Measurements from ENCODE around the gene MAS1L. TPM values are rescaled to one million over a fixed set of nuclear protein-coding genes. Genes with fewer than 3 reads are reported as not detected.

The MAS1L gene
- total and polyA plus RNA-seq, 2 experiments from 2014 or later, result not detected

DNA sequence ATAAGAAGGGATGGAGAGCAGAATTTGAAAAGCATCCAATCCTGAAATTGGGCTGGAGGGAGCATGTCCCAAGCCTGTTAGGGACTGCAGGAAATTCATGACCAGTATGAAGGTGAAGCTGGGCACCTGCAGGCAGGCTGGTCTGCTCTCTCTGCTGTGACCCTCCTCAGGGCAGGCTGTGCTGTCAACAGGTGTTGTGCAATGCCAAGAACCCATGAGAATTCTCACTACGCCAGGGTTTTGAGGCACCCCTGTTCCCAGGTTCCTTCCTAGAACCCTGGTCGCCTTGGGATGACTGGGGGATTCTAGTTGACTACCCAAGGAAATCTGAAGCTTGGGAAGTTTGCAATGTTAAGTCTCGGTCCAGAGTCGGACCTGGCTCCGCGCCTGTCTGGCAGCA lies 13.3 kb upstream of the MAS1L start:
- no peak overlapping the region for H3K27ac ChIP-seq
- no peak overlapping the region for H3K4me2 ChIP-seq (ENCODE audit: unreplicated experiment)
- H2AFZ ChIP-seq, result no peak overlapping the region
- WGBS, 2 experiments (ENCODE audit: low coverage in 1 of 2, low lambda C conversion rate in 2 of 2, missing lambda C conversion rate in 2 of 2), result 52 to 57% methylated on average over 6 of the region's 6 CpGs
- no peaks in the 10 kb centered on the region for H3K4me1 ChIP-seq (ENCODE audit: insufficient read depth)
- no peak overlapping the region for H3K4me3 ChIP-seq
- H3F3A ChIP-seq (ENCODE audit: insufficient read depth), result no peaks in the 10 kb centered on the region
- H3K9ac ChIP-seq, result no peak overlapping the region
- no peaks in the 10 kb centered on the region for H3K9me3 ChIP-seq (ENCODE audit: low read depth)
- no peaks in the 10 kb centered on the region for H3K79me2 ChIP-seq (ENCODE audit: insufficient read depth)
- in situ Hi-C loops (cut with MboI), result no loop called here
- H4K20me1 ChIP-seq (ENCODE audit: insufficient read depth), result no peaks in the 10 kb centered on the region
- H3K27me3 ChIP-seq (replicated peaks; ENCODE audit: insufficient read depth), result no peaks in the 10 kb centered on the region
- TF ChIP-seq EZH2 (IDR thresholded peaks at IDR 0.05; ENCODE audit: insufficient read depth, poor library complexity, severe bottlenecking), result no peak
- no peaks in the 10 kb centered on the region for H3K36me3 ChIP-seq (ENCODE audit: low read depth)
- no peak for DNase-seq
- H3K9me2 ChIP-seq (ENCODE audit: insufficient read depth), result no peaks in the 10 kb centered on the region

DNA sequence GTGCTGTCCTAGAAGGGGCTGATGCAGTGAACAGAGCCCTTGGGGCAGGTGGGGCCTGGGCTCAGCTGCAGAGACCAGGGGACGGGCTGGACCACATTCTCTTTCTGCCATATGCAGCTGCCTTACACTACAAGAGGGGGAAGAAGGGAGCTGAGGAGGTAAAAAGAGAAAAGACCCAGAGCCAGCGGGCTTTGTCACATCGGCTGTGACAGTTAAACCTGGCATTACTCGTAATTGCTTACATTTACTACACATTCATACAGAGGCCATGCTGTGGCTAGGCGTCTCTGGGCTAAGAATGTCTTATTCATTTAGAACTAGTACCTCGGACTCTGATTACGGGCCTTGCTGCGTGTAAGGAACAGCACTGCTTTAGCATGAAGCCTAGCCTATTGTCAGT lies 12.8 kb upstream of the MAS1L start:
- Histone ChIP-seq H3K9me3 (ENCODE audit: low read depth) (no peaks in the 10 kb centered on the region), H2AFZ (no peak overlapping the region), H3K9ac (no peak overlapping the region), H3K36me3 (ENCODE audit: low read depth) (no peaks in the 10 kb centered on the region), H3K4me2 (ENCODE audit: unreplicated experiment) (no peak overlapping the region), H3K79me2 (ENCODE audit: insufficient read depth) (no peaks in the 10 kb centered on the region), H3K9me2 (ENCODE audit: insufficient read depth) (no peaks in the 10 kb centered on the region), H3K27ac (no peak overlapping the region), H4K20me1 (ENCODE audit: insufficient read depth) (no peaks in the 10 kb centered on the region), H3K27me3 (replicated peaks; ENCODE audit: insufficient read depth) (no peaks in the 10 kb centered on the region), H3K4me1 (ENCODE audit: insufficient read depth) (no peaks in the 10 kb centered on the region), H3F3A (ENCODE audit: insufficient read depth) (no peaks in the 10 kb centered on the region), H3K4me3 (no peak overlapping the region)
- in situ Hi-C loops (cut with MboI), result no loop called here
- 36 to 44% methylated on average over 8 of the region's 8 CpGs for WGBS, 2 experiments (ENCODE audit: low coverage in 1 of 2, low lambda C conversion rate in 2 of 2, missing lambda C conversion rate in 2 of 2)
- TF ChIP-seq EZH2phosphoT487 (IDR thresholded peaks at IDR 0.05; ENCODE audit: insufficient read depth, low read depth) (no peak), EZH2 (IDR thresholded peaks at IDR 0.05; ENCODE audit: insufficient read depth, poor library complexity, severe bottlenecking) (no peak)
- DNase-seq, result no peak

DNA sequence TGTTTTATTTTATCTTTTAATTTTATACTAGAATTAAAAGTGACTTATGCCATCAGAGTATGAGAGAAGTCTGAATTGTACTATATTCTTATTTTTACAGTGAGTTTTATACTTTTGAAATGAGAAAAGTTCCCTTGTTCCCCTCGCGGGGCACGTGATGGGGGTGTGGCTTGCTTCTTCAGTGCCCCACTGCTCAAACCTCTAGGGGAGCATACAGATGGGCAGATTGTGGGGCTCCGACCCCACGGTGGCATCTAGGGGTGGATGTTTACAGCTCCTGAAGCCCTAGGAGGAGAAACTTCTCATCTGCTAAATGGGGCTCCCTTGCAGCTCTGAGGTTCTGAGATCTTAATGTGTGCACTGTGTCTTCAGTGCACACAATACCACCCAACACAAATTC lies 11.9 kb upstream of the MAS1L start:
- Histone ChIP-seq H3K9me2 (ENCODE audit: insufficient read depth) (no peaks in the 10 kb centered on the region), H3K79me2 (ENCODE audit: insufficient read depth) (no peaks in the 10 kb centered on the region)
- WGBS, 2 experiments (ENCODE audit: low coverage in 1 of 2, low lambda C conversion rate in 2 of 2, missing lambda C conversion rate in 2 of 2), result 37 to 42% methylated on average over 5 of the region's 5 CpGs

DNA sequence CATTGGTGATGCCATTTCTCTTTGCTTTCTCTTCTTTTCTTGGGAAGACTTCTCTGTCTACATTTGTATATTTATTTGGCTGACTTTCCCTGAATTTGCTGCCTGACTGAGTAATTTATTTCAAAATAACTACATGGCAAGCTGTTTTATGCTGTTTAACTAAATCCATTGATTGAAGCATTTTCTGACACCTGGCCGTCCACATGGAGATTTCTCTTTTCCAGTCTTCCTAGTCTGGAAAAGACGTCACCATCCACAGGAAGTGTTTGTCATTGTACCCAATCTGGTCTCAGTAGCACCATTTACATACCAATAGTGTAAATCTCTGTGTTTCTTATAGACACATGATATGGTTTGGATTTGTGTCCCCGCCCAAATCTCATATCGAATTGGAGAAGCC lies 9.2 kb upstream of the MAS1L start:
- Histone ChIP-seq H3K9ac (no peak overlapping the region), H3K4me1 (ENCODE audit: insufficient read depth) (no peaks in the 10 kb centered on the region), H3F3A (ENCODE audit: insufficient read depth) (no peaks in the 10 kb centered on the region), H2AFZ (no peak overlapping the region), H3K27me3 (replicated peaks; ENCODE audit: insufficient read depth) (no peaks in the 10 kb centered on the region), H3K9me2 (ENCODE audit: insufficient read depth) (no peaks in the 10 kb centered on the region), H3K4me3 (no peak overlapping the region), H3K9me3 (ENCODE audit: low read depth) (no peaks in the 10 kb centered on the region), H3K79me2 (ENCODE audit: insufficient read depth) (no peaks in the 10 kb centered on the region), H3K27ac (no peak overlapping the region), H3K36me3 (ENCODE audit: low read depth) (no peaks in the 10 kb centered on the region), H3K4me2 (ENCODE audit: unreplicated experiment) (no peak overlapping the region), H4K20me1 (ENCODE audit: insufficient read depth) (no peaks in the 10 kb centered on the region)
- no peak for DNase-seq
- TF ChIP-seq EZH2 (IDR thresholded peaks at IDR 0.05; ENCODE audit: insufficient read depth, poor library complexity, severe bottlenecking) (no peak), EZH2phosphoT487 (IDR thresholded peaks at IDR 0.05; ENCODE audit: insufficient read depth, low read depth) (no peak)
- WGBS, 2 experiments (ENCODE audit: low coverage in 1 of 2, low lambda C conversion rate in 2 of 2, missing lambda C conversion rate in 2 of 2), result 19 to 22% methylated on average over 4 of the region's 4 CpGs
- in situ Hi-C loops (cut with MboI), result no loop called here

More for the DNA sequence above, 11.9 kb upstream of the MAS1L start:
- DNase-seq, result no peak
- no peaks in the 10 kb centered on the region for H4K20me1 ChIP-seq (ENCODE audit: insufficient read depth)
- no peaks in the 10 kb centered on the region for H3F3A ChIP-seq (ENCODE audit: insufficient read depth)
- no peak overlapping the region for H3K4me3 ChIP-seq
- no peaks in the 10 kb centered on the region for H3K9me3 ChIP-seq (ENCODE audit: low read depth)
- H3K4me2 ChIP-seq (ENCODE audit: unreplicated experiment), result no peak overlapping the region
- H3K27ac ChIP-seq, result no peak overlapping the region
- H3K9ac ChIP-seq, result no peak overlapping the region
- H2AFZ ChIP-seq, result no peak overlapping the region
- no peaks in the 10 kb centered on the region for H3K4me1 ChIP-seq (ENCODE audit: insufficient read depth)
- in situ Hi-C loops (cut with MboI), result no loop called here
- H3K36me3 ChIP-seq (ENCODE audit: low read depth), result no peaks in the 10 kb centered on the region
- TF ChIP-seq EZH2 (IDR thresholded peaks at IDR 0.05; ENCODE audit: insufficient read depth, poor library complexity, severe bottlenecking), result no peak
- TF ChIP-seq EZH2phosphoT487 (IDR thresholded peaks at IDR 0.05; ENCODE audit: insufficient read depth, low read depth), result no peak
- H3K27me3 ChIP-seq (replicated peaks; ENCODE audit: insufficient read depth), result no peaks in the 10 kb centered on the region

DNA sequence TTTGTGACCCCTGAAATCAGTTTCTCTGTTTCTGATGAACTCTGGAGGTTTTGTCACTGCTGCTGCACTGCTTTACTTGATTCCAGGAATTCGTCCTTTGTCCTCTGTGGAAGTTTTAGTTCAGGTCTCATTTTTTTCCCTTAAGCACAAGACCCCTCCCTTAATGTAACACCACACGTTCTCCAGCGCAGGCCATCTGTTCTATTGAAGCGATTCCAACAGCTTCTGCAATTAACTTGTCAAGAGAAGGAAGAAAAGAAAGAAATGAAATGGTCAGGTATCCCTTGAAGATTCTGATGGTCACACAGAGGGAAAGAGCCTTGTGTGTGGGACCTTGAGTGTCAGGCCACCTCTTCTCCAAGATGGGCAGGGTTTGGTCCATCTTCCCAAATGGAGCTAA lies 7.8 kb upstream of the MAS1L start:
- no peaks in the 10 kb centered on the region for H3F3A ChIP-seq (ENCODE audit: insufficient read depth)
- no peak overlapping the region for H3K27ac ChIP-seq
- TF ChIP-seq EZH2phosphoT487 (IDR thresholded peaks at IDR 0.05; ENCODE audit: insufficient read depth, low read depth) (no peak), EZH2 (IDR thresholded peaks at IDR 0.05; ENCODE audit: insufficient read depth, poor library complexity, severe bottlenecking) (no peak)
- WGBS, 2 experiments (ENCODE audit: low coverage in 1 of 2, low lambda C conversion rate in 2 of 2, missing lambda C conversion rate in 2 of 2), result 22% methylated on average over 4 of the region's 4 CpGs
- no peaks in the 10 kb centered on the region for H3K4me1 ChIP-seq (ENCODE audit: insufficient read depth)
- H3K36me3 ChIP-seq (ENCODE audit: low read depth), result no peaks in the 10 kb centered on the region
- H3K79me2 ChIP-seq (ENCODE audit: insufficient read depth), result no peaks in the 10 kb centered on the region
- H3K4me3 ChIP-seq, result no peak overlapping the region
- H3K9me3 ChIP-seq (ENCODE audit: low read depth), result no peaks in the 10 kb centered on the region
- DNase-seq, result no peak
- no peak overlapping the region for H3K4me2 ChIP-seq (ENCODE audit: unreplicated experiment)
- in situ Hi-C loops (cut with MboI), result no loop called here
- no peak overlapping the region for H3K9ac ChIP-seq
- H3K9me2 ChIP-seq (ENCODE audit: insufficient read depth), result no peaks in the 10 kb centered on the region
- H4K20me1 ChIP-seq (ENCODE audit: insufficient read depth), result no peaks in the 10 kb centered on the region
- H3K27me3 ChIP-seq (replicated peaks; ENCODE audit: insufficient read depth), result no peaks in the 10 kb centered on the region
- H2AFZ ChIP-seq, result no peak overlapping the region
